SK-N-SH (cell line): ENCODE measurements around the gene RASL10B. TPM values are rescaled to one million over a fixed set of nuclear protein-coding genes. Genes with fewer than 3 reads are reported as not detected.

Source experiments
- CTCF ChIA-PET: fragments of 300-600, 350-600 bp; formaldehyde crosslinking; extraction: SDS; loops from one replicate; lab custom pipeline; 2021; lab: Yijun Ruan, JAX
- POLR2A ChIA-PET: fragments of 350-600 bp; sonication (Branson Sonifier 250); formaldehyde crosslinking; extraction: SDS; loops from one replicate; lab custom pipeline; 2020; ENCODE audit warnings: antibody characterized with exemption, inconsistent platforms; lab: Yijun Ruan, JAX
- DNase-seq: peaks from one replicate; pipeline ENCODE4 v3.0.0; 2012
- H2AFZ ChIP-seq: fragments of 200-600 bp; sonication (generic); 2 replicates; pipeline ENCODE4 v1.8.1; 2016; ENCODE audit warnings: antibody characterized with exemption, mild to moderate bottlenecking, low read depth
- H3F3A ChIP-seq: fragments of 200-600 bp; sonication (generic); replicated peaks from 2 replicates; pipeline ENCODE3; 2016; ENCODE audit warnings: antibody characterized with exemption, mild to moderate bottlenecking; ENCODE audit not compliant: insufficient read depth
- H3K27ac ChIP-seq, 2 experiments: fragments of 200-500 bp in 1 of 2; fragments of 200-600 bp in 1 of 2; sonication (Bioruptor generic) in 1 of 2; sonication (generic), shearing (Covaris generic) in 1 of 2; 2 replicates each; pipeline versions ENCODE4 v1.5.1 to v1.6.1; 2014 to 2016; ENCODE audit warnings: low read depth in 2 of 2, inconsistent platforms in 1 of 2, low read length in 1 of 2, mild to moderate bottlenecking in 1 of 2, mixed read lengths in 1 of 2
- H3K27me3 ChIP-seq: fragments of 200-600 bp; sonication (generic), shearing (Covaris generic); 2 replicates; pipeline ENCODE4 v1.6.1; 2016; ENCODE audit warnings: mixed run types; ENCODE audit not compliant: insufficient read depth
- H3K36me3 ChIP-seq, 2 experiments: fragments of 200-500 bp in 1 of 2; fragments of 200-600 bp in 1 of 2; sonication (Bioruptor generic) in 1 of 2; sonication (generic) in 1 of 2; replicated peaks in 1 of 2; 2 replicates each; pipeline versions ENCODE3 to v1.5.1; 2014 to 2016; ENCODE audit warnings: low read length in 1 of 2, mild to moderate bottlenecking in 1 of 2; ENCODE audit not compliant: insufficient read depth in 2 of 2, control insufficient read depth in 1 of 2
- H3K4me1 ChIP-seq, 2 experiments: fragments of 200-500 bp in 1 of 2; fragments of 200-600 bp in 1 of 2; sonication (Bioruptor generic) in 1 of 2; sonication (generic), shearing (Covaris generic) in 1 of 2; 2 replicates each; pipeline versions ENCODE4 v1.5.1 to v1.6.1; 2014 to 2016; ENCODE audit warnings: low read depth in 1 of 2, low read length in 1 of 2, mixed run types in 1 of 2; ENCODE audit not compliant: insufficient read depth in 2 of 2, control insufficient read depth in 1 of 2
- H3K4me2 ChIP-seq: fragments of 200-600 bp; sonication (generic), shearing (Covaris generic); 2 replicates; pipeline ENCODE4 v1.6.1; 2017; ENCODE audit warnings: mixed run types
- H3K4me3 ChIP-seq, 2 experiments: fragments of 200-500 bp in 1 of 2; fragments of 200-600 bp in 1 of 2; sonication (Bioruptor generic) in 1 of 2; sonication (generic), shearing (Covaris generic) in 1 of 2; 2 replicates each; pipeline versions ENCODE4 v1.5.1 to v1.8.1; 2014 to 2016; ENCODE audit warnings: low read depth in 2 of 2, inconsistent platforms in 1 of 2, low read length in 1 of 2, mild to moderate bottlenecking in 1 of 2, mixed read lengths in 1 of 2, moderate library complexity in 1 of 2
- H3K79me2 ChIP-seq: fragments of 200-600 bp; sonication (generic); 2 replicates; pipeline ENCODE4 v1.8.1; 2017; ENCODE audit warnings: mild to moderate bottlenecking; ENCODE audit not compliant: insufficient read depth
- H3K9ac ChIP-seq: fragments of 200-600 bp; sonication (generic); 2 replicates; pipeline ENCODE4 v1.6.1; 2017; ENCODE audit warnings: mixed run types
- H3K9me2 ChIP-seq: fragments of 200-600 bp; sonication (generic); 2 replicates; pipeline ENCODE4 v1.6.1; 2017; ENCODE audit warnings: mixed run types
- H3K9me3 ChIP-seq: fragments of 200-600 bp; sonication (generic); 2 replicates; pipeline ENCODE4 v1.6.1; 2017; ENCODE audit warnings: mixed run types, mild to moderate bottlenecking, moderate library complexity
- H4K20me1 ChIP-seq: fragments of 200-600 bp; sonication (generic); 2 replicates; pipeline ENCODE4 v1.6.1; 2017; ENCODE audit warnings: mild to moderate bottlenecking, mixed run types; ENCODE audit not compliant: insufficient read depth
- FOSL2 ChIP-seq: IDR thresholded peaks from 2 replicates; pipeline ENCODE4 v1.4.0; 2012; ENCODE audit warnings: low read depth, mild to moderate bottlenecking, moderate library complexity, borderline replicate concordance
- FOXM1 ChIP-seq: IDR thresholded peaks from 2 replicates; pipeline ENCODE4 v1.4.0; 2012; ENCODE audit warnings: low read depth, mild to moderate bottlenecking
- GATA2 ChIP-seq: sonication (generic); formaldehyde crosslinking; IDR thresholded peaks from 2 replicates; pipeline ENCODE4 v1.5.0; 2020; ENCODE audit warnings: mild to moderate bottlenecking, missing genetic modification reagents
- MAX ChIP-seq: IDR thresholded peaks from 2 replicates; pipeline ENCODE4 v1.4.0; 2012; ENCODE audit warnings: low read depth
- MEF2A ChIP-seq: IDR thresholded peaks from 2 replicates; pipeline ENCODE4 v1.4.0; 2012; ENCODE audit warnings: low read depth, borderline replicate concordance
- RFX5 ChIP-seq: IDR thresholded peaks from 2 replicates; pipeline ENCODE4 v1.6.1; 2012; ENCODE audit warnings: mild to moderate bottlenecking, improper control_type of control experiment, low read length
- WGBS: methylation state at CpG from one replicate; pipeline ENCODE4 v1.1.6; 2017; ENCODE audit warnings: low lambda C conversion rate; 5-methylcytosine and 5-hydroxymethylcytosine counted together
- polyA plus RNA-seq, 3 experiments: library from polyadenylated mRNA; depleted of rRNA; stranded (reverse); fragments of >200 nt; gene quantifications; 2 replicates each; pipeline ENCODE4 v1.2.3, GENCODE V29; 2012
- TF ChIP-seq, protein P1 (sequence below): IDR thresholded peaks from 2 replicates; pipeline ENCODE4 v1.4.0; 2012; ENCODE audit warnings: low read depth, borderline replicate concordance
- TF ChIP-seq, protein P2 (sequence below): IDR thresholded peaks from 2 replicates; pipeline ENCODE4 v1.6.1; 2012; ENCODE audit warnings: mild to moderate bottlenecking, low read depth, low read length, moderate library complexity

RASL10B gene
- polyA plus RNA-seq, 1 of the 3 experiments (the other 2 are of a cell fraction), result 4.2 TPM

- ChIA-PET CTCF (interaction anchor here (1.4 to 2.6 kb wide), 4 partner anchors 43 to 93 kb away, joined by 3 to 13 read pairs (median 6); no protein-coding TSS in a partner anchor), POLR2A (interaction anchor here (0.9 kb wide), 1 partner anchor 22 kb away, joined by 3 read pairs; no protein-coding TSS in a partner anchor)
- Histone ChIP-seq H2AFZ (no peak overlapping the region), H3K9me3 (no peaks in the 10 kb centered on the region), H3K4me2 (no peak overlapping the region), H4K20me1 (no peaks in the 10 kb centered on the region), H3F3A (no peaks in the 10 kb centered on the region), H3K9ac (no peak overlapping the region), H3K27me3 (no peaks in the 10 kb centered on the region), H3K79me2 (peaks cover 14% of the 10 kb centered on the region; the same call in 1 of the 2 replicates), H3K9me2 (no peaks in the 10 kb centered on the region), H3K36me3 (peaks cover 19 to 23% of the 10 kb centered on the region in 2 experiments), H3K27ac (no peak overlapping the region), H3K4me3 (no peak overlapping the region)
- WGBS, result 78% methylated on average over 1 of the region's 1 CpG
- DNase-seq, result no peak
- TF ChIP-seq GATA2 (CRISPR knock-in tag) (peak; percentile 60; the same call in 1 of the 2 replicates), FOSL2 (no peak)
- TF ChIP-seq, all 33 proteins: peak for 1
- no peaks in the 10 kb centered on the region for H3K4me1 ChIP-seq
Observed at GRCh38 chr17:35705230-35705629, 26.2 kb upstream of the RASL10B start.

- TF ChIP-seq GATA2 (CRISPR knock-in tag) (no peak), MAX (no peak), FOXM1 (no peak), RFX5 (no peak), MEF2A (no peak)
- TF ChIP-seq, protein P1, sequence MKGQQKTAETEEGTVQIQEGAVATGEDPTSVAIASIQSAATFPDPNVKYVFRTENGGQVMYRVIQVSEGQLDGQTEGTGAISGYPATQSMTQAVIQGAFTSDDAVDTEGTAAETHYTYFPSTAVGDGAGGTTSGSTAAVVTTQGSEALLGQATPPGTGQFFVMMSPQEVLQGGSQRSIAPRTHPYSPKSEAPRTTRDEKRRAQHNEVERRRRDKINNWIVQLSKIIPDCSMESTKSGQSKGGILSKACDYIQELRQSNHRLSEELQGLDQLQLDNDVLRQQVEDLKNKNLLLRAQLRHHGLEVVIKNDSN, result no peak
- TF ChIP-seq, protein P2, sequence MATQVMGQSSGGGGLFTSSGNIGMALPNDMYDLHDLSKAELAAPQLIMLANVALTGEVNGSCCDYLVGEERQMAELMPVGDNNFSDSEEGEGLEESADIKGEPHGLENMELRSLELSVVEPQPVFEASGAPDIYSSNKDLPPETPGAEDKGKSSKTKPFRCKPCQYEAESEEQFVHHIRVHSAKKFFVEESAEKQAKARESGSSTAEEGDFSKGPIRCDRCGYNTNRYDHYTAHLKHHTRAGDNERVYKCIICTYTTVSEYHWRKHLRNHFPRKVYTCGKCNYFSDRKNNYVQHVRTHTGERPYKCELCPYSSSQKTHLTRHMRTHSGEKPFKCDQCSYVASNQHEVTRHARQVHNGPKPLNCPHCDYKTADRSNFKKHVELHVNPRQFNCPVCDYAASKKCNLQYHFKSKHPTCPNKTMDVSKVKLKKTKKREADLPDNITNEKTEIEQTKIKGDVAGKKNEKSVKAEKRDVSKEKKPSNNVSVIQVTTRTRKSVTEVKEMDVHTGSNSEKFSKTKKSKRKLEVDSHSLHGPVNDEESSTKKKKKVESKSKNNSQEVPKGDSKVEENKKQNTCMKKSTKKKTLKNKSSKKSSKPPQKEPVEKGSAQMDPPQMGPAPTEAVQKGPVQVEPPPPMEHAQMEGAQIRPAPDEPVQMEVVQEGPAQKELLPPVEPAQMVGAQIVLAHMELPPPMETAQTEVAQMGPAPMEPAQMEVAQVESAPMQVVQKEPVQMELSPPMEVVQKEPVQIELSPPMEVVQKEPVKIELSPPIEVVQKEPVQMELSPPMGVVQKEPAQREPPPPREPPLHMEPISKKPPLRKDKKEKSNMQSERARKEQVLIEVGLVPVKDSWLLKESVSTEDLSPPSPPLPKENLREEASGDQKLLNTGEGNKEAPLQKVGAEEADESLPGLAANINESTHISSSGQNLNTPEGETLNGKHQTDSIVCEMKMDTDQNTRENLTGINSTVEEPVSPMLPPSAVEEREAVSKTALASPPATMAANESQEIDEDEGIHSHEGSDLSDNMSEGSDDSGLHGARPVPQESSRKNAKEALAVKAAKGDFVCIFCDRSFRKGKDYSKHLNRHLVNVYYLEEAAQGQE, result no peak
- WGBS, result 71% methylated on average over 5 of the region's 5 CpGs
- Histone ChIP-seq H3K4me1 (no peaks in the 10 kb centered on the region), H3K79me2 (peaks cover 12% of the 10 kb centered on the region; the same call in 1 of the 2 replicates), H3K36me3 (peaks cover 21% of the 10 kb centered on the region in 2 experiments), H4K20me1 (no peaks in the 10 kb centered on the region), H3K9me2 (no peaks in the 10 kb centered on the region), H3K9ac (no peak overlapping the region), H3K27ac (no peak overlapping the region), H3F3A (no peaks in the 10 kb centered on the region), H3K4me3 (no peak overlapping the region), H2AFZ (no peak overlapping the region), H3K4me2 (no peak overlapping the region), H3K9me3 (no peaks in the 10 kb centered on the region), H3K27me3 (no peaks in the 10 kb centered on the region)
- ChIA-PET CTCF (interaction anchor here (1.4 to 2.6 kb wide), 4 partner anchors 42 to 94 kb away, joined by 3 to 13 read pairs (median 6); no protein-coding TSS in a partner anchor), POLR2A (interaction anchor here (0.9 kb wide), 1 partner anchor 22 kb away, joined by 3 read pairs; no protein-coding TSS in a partner anchor)
- DNase-seq, result no peak
Observed at GRCh38 chr17:35705705-35706104, 25.7 kb upstream of the RASL10B start.
